ENCODE results near the gene TTPAL.

- TF ChIP-seq, protein P1, sequence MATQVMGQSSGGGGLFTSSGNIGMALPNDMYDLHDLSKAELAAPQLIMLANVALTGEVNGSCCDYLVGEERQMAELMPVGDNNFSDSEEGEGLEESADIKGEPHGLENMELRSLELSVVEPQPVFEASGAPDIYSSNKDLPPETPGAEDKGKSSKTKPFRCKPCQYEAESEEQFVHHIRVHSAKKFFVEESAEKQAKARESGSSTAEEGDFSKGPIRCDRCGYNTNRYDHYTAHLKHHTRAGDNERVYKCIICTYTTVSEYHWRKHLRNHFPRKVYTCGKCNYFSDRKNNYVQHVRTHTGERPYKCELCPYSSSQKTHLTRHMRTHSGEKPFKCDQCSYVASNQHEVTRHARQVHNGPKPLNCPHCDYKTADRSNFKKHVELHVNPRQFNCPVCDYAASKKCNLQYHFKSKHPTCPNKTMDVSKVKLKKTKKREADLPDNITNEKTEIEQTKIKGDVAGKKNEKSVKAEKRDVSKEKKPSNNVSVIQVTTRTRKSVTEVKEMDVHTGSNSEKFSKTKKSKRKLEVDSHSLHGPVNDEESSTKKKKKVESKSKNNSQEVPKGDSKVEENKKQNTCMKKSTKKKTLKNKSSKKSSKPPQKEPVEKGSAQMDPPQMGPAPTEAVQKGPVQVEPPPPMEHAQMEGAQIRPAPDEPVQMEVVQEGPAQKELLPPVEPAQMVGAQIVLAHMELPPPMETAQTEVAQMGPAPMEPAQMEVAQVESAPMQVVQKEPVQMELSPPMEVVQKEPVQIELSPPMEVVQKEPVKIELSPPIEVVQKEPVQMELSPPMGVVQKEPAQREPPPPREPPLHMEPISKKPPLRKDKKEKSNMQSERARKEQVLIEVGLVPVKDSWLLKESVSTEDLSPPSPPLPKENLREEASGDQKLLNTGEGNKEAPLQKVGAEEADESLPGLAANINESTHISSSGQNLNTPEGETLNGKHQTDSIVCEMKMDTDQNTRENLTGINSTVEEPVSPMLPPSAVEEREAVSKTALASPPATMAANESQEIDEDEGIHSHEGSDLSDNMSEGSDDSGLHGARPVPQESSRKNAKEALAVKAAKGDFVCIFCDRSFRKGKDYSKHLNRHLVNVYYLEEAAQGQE (IDR thresholded peaks at IDR 0.05) = no peak
- TF ChIP-seq, protein P2, sequence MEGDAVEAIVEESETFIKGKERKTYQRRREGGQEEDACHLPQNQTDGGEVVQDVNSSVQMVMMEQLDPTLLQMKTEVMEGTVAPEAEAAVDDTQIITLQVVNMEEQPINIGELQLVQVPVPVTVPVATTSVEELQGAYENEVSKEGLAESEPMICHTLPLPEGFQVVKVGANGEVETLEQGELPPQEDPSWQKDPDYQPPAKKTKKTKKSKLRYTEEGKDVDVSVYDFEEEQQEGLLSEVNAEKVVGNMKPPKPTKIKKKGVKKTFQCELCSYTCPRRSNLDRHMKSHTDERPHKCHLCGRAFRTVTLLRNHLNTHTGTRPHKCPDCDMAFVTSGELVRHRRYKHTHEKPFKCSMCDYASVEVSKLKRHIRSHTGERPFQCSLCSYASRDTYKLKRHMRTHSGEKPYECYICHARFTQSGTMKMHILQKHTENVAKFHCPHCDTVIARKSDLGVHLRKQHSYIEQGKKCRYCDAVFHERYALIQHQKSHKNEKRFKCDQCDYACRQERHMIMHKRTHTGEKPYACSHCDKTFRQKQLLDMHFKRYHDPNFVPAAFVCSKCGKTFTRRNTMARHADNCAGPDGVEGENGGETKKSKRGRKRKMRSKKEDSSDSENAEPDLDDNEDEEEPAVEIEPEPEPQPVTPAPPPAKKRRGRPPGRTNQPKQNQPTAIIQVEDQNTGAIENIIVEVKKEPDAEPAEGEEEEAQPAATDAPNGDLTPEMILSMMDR (IDR thresholded peaks at IDR 0.05; ENCODE audit: low read depth, low read length, missing input control) = no peak
- TF ChIP-seq YY1 (IDR thresholded peaks at IDR 0.05) (no peak), RAD21 (IDR thresholded peaks at IDR 0.05) (peak in 1 of 2 donors; percentile 44), FOXA1 (IDR thresholded peaks at IDR 0.05) (no peak), GABPA (IDR thresholded peaks at IDR 0.05 in 1 of 2, conservative IDR thresholded peaks at IDR 0.05 in 1 of 2) (no peak)
- TF ChIP-seq, protein P3, sequence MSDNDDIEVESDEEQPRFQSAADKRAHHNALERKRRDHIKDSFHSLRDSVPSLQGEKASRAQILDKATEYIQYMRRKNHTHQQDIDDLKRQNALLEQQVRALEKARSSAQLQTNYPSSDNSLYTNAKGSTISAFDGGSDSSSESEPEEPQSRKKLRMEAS (IDR thresholded peaks at IDR 0.05) = peak; percentile 83
These were observed 25.3 kb upstream of the TTPAL start for GRCh38 chr20:44450281-44450889.
